GM12891 (cell line): ENCODE measurements around the gene FPGS.

Source experiments
- PAX5 ChIP-seq: IDR thresholded peaks from 2 replicates; pipeline ENCODE4 v1.6.1; 2011; ENCODE audit warnings: low read length, moderate library complexity, mild to moderate bottlenecking; ENCODE audit not compliant: insufficient read depth, severe bottlenecking
- POLR2A ChIP-seq: IDR thresholded peaks from 2 replicates; pipeline ENCODE4 v1.6.1; 2011; ENCODE audit warnings: low read depth, low read length, control low read depth
- POLR2AphosphoS5 ChIP-seq: IDR thresholded peaks from 2 replicates; pipeline ENCODE4 v1.6.1; 2011; ENCODE audit warnings: low read depth, low read length, control low read depth
- TAF1 ChIP-seq: IDR thresholded peaks from 2 replicates; pipeline ENCODE4 v1.6.1; 2011; ENCODE audit warnings: low read depth, low read length, control low read depth

GRCh38 chr9:127837346-127837745, 34.7 kb downstream of the FPGS start:
- TF ChIP-seq POLR2AphosphoS5 (no peak), POLR2A (no peak), TAF1 (no peak), PAX5 (no peak)
